ENCODE results near the gene POLDIP2.

GRCh38 chr17:28368306-28368831 is 11.0 kb upstream of the POLDIP2 start:
- TF ChIP-seq POLR2A (IDR thresholded peaks at IDR 0.05; ENCODE audit: low read depth, low read length) (no peak), TAF1 (IDR thresholded peaks at IDR 0.05; ENCODE audit: borderline replicate concordance, low read depth, low read length) (no peak), POLR2AphosphoS5 (IDR thresholded peaks at IDR 0.05; ENCODE audit: low read depth, low read length) (no peak)
